OCI-LY3 (cell line): ENCODE data around the gene CHMP5.

Source experiments
- H2AFZ ChIP-seq: fragments of 200-600, 300-600 bp; shearing (Covaris generic); 2 replicates; pipeline ENCODE4 v1.6.0; 2014; ENCODE audit warnings: antibody characterized with exemption, low read depth, low read length
- H3K27ac ChIP-seq: fragments of 200-600, 300-600 bp; sonication (generic); 2 replicates; pipeline ENCODE4 v1.5.1; 2014; ENCODE audit warnings: mild to moderate bottlenecking, low read length, moderate library complexity, mixed read lengths
- H3K27me3 ChIP-seq: fragments of 200-600, 300-600 bp; sonication (generic); 2 replicates; pipeline ENCODE4 v1.6.1; 2014; ENCODE audit warnings: low read depth, low read length, mixed read lengths
- H3K36me3 ChIP-seq: fragments of 200-600, 300-600 bp; sonication (generic); replicated peaks from 2 replicates; pipeline ENCODE3; 2014; ENCODE audit warnings: low read depth, low read length, mixed read lengths
- H3K4me1 ChIP-seq: fragments of 300-600, 200-600 bp; sonication (generic); 2 replicates; pipeline ENCODE4 v1.6.1; 2014; ENCODE audit warnings: low read length, mixed read lengths
- H3K4me2 ChIP-seq: fragments of 200-600, 300-600 bp; sonication (generic); 2 replicates; pipeline ENCODE4 v1.6.1; 2014; ENCODE audit warnings: low read length, mixed read lengths
- H3K4me3 ChIP-seq: fragments of 300-600, 200-600 bp; sonication (generic); 2 replicates; pipeline ENCODE4 v1.5.1; 2014; ENCODE audit warnings: antibody characterized with exemption, mild to moderate bottlenecking, low read length, moderate library complexity
- H3K79me2 ChIP-seq: fragments of 300-600, 200-600 bp; shearing (Covaris generic); 2 replicates; pipeline ENCODE4 v1.6.1; 2014; ENCODE audit warnings: mild to moderate bottlenecking, low read length, mixed read lengths
- H3K9ac ChIP-seq: fragments of 300-600, 200-600 bp; shearing (Covaris generic); 2 replicates; pipeline ENCODE4 v1.6.0; 2014; ENCODE audit warnings: mild to moderate bottlenecking, low read length, moderate library complexity
- H3K9me3 ChIP-seq: fragments of 200-600, 300-600 bp; shearing (Covaris generic); 2 replicates; pipeline ENCODE4 v1.6.1; 2014; ENCODE audit warnings: low read length, mixed read lengths; ENCODE audit not compliant: insufficient read depth
- H4K20me1 ChIP-seq: fragments of 200-600, 300-600 bp; sonication (generic); 2 replicates; pipeline ENCODE4 v1.6.1; 2016; ENCODE audit warnings: low read length, mixed read lengths; ENCODE audit not compliant: insufficient read depth
- EZH2phosphoT487 ChIP-seq: fragments of 200-600 bp; shearing (Covaris generic); IDR thresholded peaks from 2 replicates; pipeline ENCODE4 v1.6.1; 2018; ENCODE audit warnings: antibody characterized with exemption, mixed run types, low read depth
- TF ChIP-seq, protein P1 (sequence below): fragments of 200-600, 300-600 bp; sonication (generic); IDR thresholded peaks from 2 replicates; pipeline ENCODE4 v1.5.1; 2014; ENCODE audit warnings: antibody characterized with exemption, low read length, low read depth

CHMP5 gene

DNA sequence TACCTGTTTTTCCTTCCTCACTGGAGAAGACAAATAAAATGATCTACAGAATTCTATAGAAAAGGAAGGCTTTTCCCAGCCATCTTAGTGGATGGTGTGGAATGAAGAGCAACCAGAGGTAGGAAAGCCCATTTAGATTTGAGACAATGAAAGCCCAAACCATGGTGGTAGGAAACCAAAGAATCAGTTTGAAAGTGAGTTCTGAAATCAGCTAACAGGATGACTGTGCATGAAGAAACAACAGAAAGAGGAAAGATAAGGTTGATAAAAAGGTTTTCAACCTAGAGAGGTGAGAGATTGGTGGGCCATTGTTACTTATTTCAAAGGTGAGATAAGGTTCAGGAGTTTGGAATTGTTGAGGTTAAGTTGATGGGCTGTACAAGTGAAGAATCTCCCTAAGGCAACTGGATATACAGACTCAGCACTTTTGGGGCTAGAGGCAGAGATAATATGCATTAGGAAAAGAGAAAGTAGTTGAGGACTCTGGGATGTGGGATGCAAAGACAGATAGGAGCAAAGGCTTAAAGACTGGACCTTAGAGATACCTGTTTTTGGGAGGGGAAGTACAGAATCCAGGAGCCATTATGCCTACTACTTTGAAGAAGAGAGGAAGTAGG lies 2.4 kb downstream of the CHMP5 start:
- Histone ChIP-seq H3K4me2 (no peak overlapping the region), H3K9me3 (no peaks in the 10 kb centered on the region), H2AFZ (no peak overlapping the region), H4K20me1 (no peaks in the 10 kb centered on the region), H3K79me2 (peaks cover 32% of the 10 kb centered on the region), H3K4me1 (peaks cover 18% of the 10 kb centered on the region), H3K27me3 (no peaks in the 10 kb centered on the region), H3K36me3 (peaks cover 21% of the 10 kb centered on the region), H3K9ac (no peak overlapping the region), H3K4me3 (no peak overlapping the region), H3K27ac (no peak overlapping the region)
- no peak for TF ChIP-seq EZH2phosphoT487
- TF ChIP-seq, protein P1, sequence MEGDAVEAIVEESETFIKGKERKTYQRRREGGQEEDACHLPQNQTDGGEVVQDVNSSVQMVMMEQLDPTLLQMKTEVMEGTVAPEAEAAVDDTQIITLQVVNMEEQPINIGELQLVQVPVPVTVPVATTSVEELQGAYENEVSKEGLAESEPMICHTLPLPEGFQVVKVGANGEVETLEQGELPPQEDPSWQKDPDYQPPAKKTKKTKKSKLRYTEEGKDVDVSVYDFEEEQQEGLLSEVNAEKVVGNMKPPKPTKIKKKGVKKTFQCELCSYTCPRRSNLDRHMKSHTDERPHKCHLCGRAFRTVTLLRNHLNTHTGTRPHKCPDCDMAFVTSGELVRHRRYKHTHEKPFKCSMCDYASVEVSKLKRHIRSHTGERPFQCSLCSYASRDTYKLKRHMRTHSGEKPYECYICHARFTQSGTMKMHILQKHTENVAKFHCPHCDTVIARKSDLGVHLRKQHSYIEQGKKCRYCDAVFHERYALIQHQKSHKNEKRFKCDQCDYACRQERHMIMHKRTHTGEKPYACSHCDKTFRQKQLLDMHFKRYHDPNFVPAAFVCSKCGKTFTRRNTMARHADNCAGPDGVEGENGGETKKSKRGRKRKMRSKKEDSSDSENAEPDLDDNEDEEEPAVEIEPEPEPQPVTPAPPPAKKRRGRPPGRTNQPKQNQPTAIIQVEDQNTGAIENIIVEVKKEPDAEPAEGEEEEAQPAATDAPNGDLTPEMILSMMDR, result no peak

DNA sequence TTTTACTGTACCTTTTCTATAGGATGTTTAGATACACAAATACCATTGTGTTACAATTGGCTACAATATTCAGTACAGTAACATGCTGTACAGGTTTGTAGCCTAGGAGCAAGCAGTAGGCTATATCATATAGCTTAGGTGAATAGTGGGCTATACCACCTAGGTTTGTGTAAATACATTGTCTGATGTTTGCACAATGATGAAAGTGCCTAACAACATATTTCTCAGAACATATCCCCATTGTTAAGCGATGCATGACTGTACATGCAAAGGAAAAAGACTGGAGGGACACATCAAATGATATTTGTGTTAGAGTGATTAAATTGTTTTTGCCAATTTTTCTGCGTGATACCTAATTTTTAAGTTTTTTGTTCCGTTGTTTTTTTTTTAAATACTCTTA lies 5.3 kb downstream of the CHMP5 start:
- Histone ChIP-seq H3K79me2 (peaks cover 8% of the 10 kb centered on the region), H3K9me3 (no peaks in the 10 kb centered on the region), H3K9ac (no peak overlapping the region), H3K27ac (no peak overlapping the region), H3K4me1 (peaks cover 13% of the 10 kb centered on the region), H3K36me3 (peaks cover 32% of the 10 kb centered on the region), H4K20me1 (no peaks in the 10 kb centered on the region), H3K27me3 (no peaks in the 10 kb centered on the region), H3K4me2 (no peak overlapping the region), H3K4me3 (no peak overlapping the region), H2AFZ (no peak overlapping the region)
- TF ChIP-seq EZH2phosphoT487, result no peak

DNA sequence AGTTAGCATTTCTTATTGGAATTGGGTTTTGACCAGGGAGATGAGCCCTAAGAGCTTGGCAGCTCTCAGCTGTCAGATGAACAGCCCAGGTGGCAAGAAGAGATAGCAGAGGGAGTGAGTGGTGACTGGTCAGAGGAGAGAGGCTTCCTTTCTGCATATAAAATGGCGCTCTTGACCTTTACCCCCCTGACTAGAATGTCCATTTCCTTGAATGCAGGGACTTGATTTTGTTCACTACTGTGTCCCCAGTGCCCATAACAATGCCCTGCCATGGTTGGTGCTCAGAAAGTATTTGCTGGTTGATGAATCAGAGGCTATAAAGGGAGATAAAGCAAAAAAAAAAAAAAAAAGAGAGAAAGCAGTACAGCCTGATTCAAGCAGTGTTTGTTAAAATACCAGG lies 7.2 kb downstream of the CHMP5 start:
- H3K9me3 ChIP-seq, result no peaks in the 10 kb centered on the region
- no peak overlapping the region for H3K4me2 ChIP-seq
- peaks cover 7% of the 10 kb centered on the region; the same call in 1 of the 2 replicates for H3K4me1 ChIP-seq
- no peak overlapping the region for H3K27ac ChIP-seq
- H3K9ac ChIP-seq, result no peak overlapping the region
- H3K4me3 ChIP-seq, result no peak overlapping the region
- peaks cover 37% of the 10 kb centered on the region for H3K36me3 ChIP-seq
- H3K27me3 ChIP-seq, result no peaks in the 10 kb centered on the region
- no peaks in the 10 kb centered on the region for H4K20me1 ChIP-seq
- TF ChIP-seq, protein P1, result no peak
- no peak for TF ChIP-seq EZH2phosphoT487
- H3K79me2 ChIP-seq, result no peaks in the 10 kb centered on the region
- no peak overlapping the region for H2AFZ ChIP-seq

DNA sequence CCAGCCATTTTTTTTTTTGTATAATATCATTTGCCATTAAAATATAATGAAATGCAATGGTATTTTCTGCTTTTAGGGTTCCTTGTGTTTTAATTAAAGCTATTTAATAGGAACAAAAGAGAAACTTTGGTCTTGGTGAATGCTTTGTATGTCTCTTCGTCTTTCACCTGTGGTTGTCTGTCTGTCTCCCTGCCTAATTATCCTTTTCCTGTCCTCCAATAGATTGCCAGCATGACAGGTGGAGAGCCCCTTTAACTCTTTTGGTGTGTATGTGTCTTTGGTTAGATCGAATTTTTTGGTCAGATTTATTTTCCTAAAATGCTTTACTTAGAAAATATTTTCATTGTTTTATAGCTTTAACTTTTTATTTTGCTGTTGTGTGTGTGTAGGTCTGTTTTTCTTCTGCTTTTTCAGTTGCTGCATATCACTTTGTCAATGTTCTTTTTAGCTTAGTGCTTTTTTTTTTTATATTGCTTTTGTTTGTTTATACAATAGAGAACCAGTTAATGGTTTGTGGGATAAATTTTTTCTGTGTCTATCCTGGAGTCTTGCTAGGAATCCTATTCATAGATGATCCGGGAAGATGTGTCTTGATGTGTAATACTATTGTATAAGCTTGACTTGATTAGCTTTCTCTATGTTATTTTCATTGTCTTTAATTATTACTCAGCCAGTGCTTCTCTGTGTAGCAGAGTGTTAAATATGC lies 8.6 kb downstream of the CHMP5 start:
- Histone ChIP-seq H3K27ac (no peak overlapping the region), H3K4me3 (no peak overlapping the region), H3K4me2 (no peak overlapping the region), H3K9ac (no peak overlapping the region), H3K36me3 (peaks cover 47% of the 10 kb centered on the region), H3K27me3 (no peaks in the 10 kb centered on the region), H3K9me3 (no peaks in the 10 kb centered on the region), H3K4me1 (peaks cover 7% of the 10 kb centered on the region; the same call in 1 of the 2 replicates), H3K79me2 (no peaks in the 10 kb centered on the region), H2AFZ (no peak overlapping the region), H4K20me1 (no peaks in the 10 kb centered on the region)
- no peak for TF ChIP-seq EZH2phosphoT487
- TF ChIP-seq, protein P1, result no peak
